Endodermal cell (in vitro differentiated cells): ENCODE data around the gene RPTOR. TPM values are rescaled to one million over a fixed set of nuclear protein-coding genes. Genes with fewer than 3 reads are reported as not detected.

ENCODE experiments used
- DNase-seq: peaks from one replicate; pipeline ENCODE4 v3.0.0-alpha.2; 2017
- H3K27ac ChIP-seq: 2 replicates; pipeline ENCODE4 v1.5.1; 2013; ENCODE audit warnings: mild to moderate bottlenecking, low read depth, low read length, moderate library complexity
- H3K27me3 ChIP-seq: 2 replicates; pipeline ENCODE4 v1.6.1; 2013; ENCODE audit warnings: mild to moderate bottlenecking, low read length, moderate library complexity; ENCODE audit not compliant: insufficient read depth, control insufficient read depth, poor library complexity, severe bottlenecking
- H3K36me3 ChIP-seq: 2 replicates; pipeline ENCODE4 v1.7.0; 2013; ENCODE audit warnings: mild to moderate bottlenecking, low read length, moderate library complexity; ENCODE audit not compliant: control insufficient read depth, insufficient read depth
- H3K4me1 ChIP-seq: one replicate; pipeline ENCODE4 v1.7.0; 2013; ENCODE audit warnings: low read length; ENCODE audit not compliant: control insufficient read depth, insufficient read depth
- H3K4me3 ChIP-seq: 2 replicates; pipeline ENCODE4 v1.5.1; 2013; ENCODE audit warnings: mild to moderate bottlenecking, low read length, moderate library complexity
- H3K9ac ChIP-seq: 2 replicates; pipeline ENCODE4 v1.6.1; 2013; ENCODE audit warnings: mild to moderate bottlenecking, low read length, moderate library complexity; ENCODE audit not compliant: poor library complexity, severe bottlenecking; ENCODE audit errors: extremely low read depth
- H3K9me3 ChIP-seq: 2 replicates; pipeline ENCODE4 v1.6.1; 2013; ENCODE audit warnings: mild to moderate bottlenecking, low read length, moderate library complexity; ENCODE audit not compliant: control insufficient read depth
- H3K27ac Mint-ChIP-seq: 2 replicates; pipeline ENCODE4 v1.8.0; 2020; ENCODE audit warnings: mixed read lengths
- H3K27me3 Mint-ChIP-seq: 2 replicates; pipeline ENCODE4 v1.8.0; 2021; ENCODE audit warnings: mild to moderate bottlenecking, mixed read lengths; ENCODE audit not compliant: insufficient read depth
- H3K36me3 Mint-ChIP-seq: 2 replicates; pipeline ENCODE4 v1.8.0; 2020; ENCODE audit warnings: low read depth, mixed read lengths
- H3K4me1 Mint-ChIP-seq: 2 replicates; pipeline ENCODE4 v1.8.0; 2020; ENCODE audit warnings: mixed read lengths
- H3K4me3 Mint-ChIP-seq: 2 replicates; pipeline ENCODE4 v1.8.0; 2020; ENCODE audit warnings: mild to moderate bottlenecking, moderate library complexity, mixed read lengths
- H3K9me3 Mint-ChIP-seq: 2 replicates; pipeline ENCODE4 v1.8.0; 2020; ENCODE audit warnings: mild to moderate bottlenecking, mixed read lengths
- WGBS, 2 experiments: methylation state at CpG; one replicate each; pipeline versions ENCODE4 v1.1.5 to v1.1.7; 2013; ENCODE audit warnings: missing lambda C conversion rate in 2 of 2, mixed read lengths in 1 of 2; ENCODE audit not compliant: insufficient coverage in 1 of 2, insufficient read length in 1 of 2; 5-methylcytosine and 5-hydroxymethylcytosine counted together
- total RNA-seq, 2 donors: library from RNA; stranded (reverse); fragmentation: NEBNext Ultra II Directional in 1 of 2; extraction: Animal tissue kit (Norgen Biotek cat#: 25700) in 1 of 2; gene quantifications; 2 replicates in 1 of 2; 3 replicates in 1 of 2; pipeline ENCODE4 v1.2.1, GENCODE V29; 2021
- TF ChIP-seq, protein P1 (sequence below): fragments of 200-600 bp; sonication (generic); conservative IDR thresholded peaks from 2 replicates; pipeline ENCODE4 v1.5.0; 2021; ENCODE audit warnings: antibody characterized with exemption, mild to moderate bottlenecking

RPTOR gene
- total RNA-seq, 2 donors from 2014 or later: 45.1 to 53.4 TPM

DNA sequence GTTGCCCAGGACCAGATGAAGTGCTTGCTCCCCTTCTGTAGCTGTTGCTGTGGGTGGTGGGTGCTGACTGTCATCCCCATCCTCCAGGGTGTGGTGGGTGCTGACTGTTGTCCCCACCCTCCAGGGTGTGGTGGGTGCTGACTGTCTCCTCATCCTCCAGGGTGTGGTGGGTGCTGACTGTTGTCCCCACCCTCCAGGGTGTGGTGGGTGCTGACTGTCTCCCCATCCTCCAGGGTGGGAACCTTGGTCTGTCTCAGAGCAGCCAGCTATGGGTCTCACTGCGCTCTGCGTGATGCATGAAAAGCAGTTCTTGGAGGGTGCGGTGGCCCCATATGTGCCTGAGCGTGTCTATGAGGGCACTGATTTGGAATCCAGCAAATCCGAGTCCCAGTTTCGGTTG is 163.8 kb downstream of the RPTOR start:
- Histone ChIP-seq H3K36me3 (peaks cover 5% of the 10 kb centered on the region), H3K27me3 (no peaks in the 10 kb centered on the region), H3K4me1 (peaks cover 6% of the 10 kb centered on the region), H3K9me3 (no peaks in the 10 kb centered on the region), H3K27ac (no peak overlapping the region), H3K9ac (no peak overlapping the region), H3K4me3 (no peak overlapping the region)
- 93 to 97% methylated on average over 6 of the region's 6 CpGs for WGBS, 2 experiments
- Mint-ChIP-seq H3K27me3 (no peaks in the 10 kb centered on the region), H3K27ac (no peak overlapping the region), H3K9me3 (no peaks in the 10 kb centered on the region), H3K4me3 (no peak overlapping the region), H3K4me1 (peaks cover 25% of the 10 kb centered on the region), H3K36me3 (peaks cover 18% of the 10 kb centered on the region)
- TF ChIP-seq, protein P1, sequence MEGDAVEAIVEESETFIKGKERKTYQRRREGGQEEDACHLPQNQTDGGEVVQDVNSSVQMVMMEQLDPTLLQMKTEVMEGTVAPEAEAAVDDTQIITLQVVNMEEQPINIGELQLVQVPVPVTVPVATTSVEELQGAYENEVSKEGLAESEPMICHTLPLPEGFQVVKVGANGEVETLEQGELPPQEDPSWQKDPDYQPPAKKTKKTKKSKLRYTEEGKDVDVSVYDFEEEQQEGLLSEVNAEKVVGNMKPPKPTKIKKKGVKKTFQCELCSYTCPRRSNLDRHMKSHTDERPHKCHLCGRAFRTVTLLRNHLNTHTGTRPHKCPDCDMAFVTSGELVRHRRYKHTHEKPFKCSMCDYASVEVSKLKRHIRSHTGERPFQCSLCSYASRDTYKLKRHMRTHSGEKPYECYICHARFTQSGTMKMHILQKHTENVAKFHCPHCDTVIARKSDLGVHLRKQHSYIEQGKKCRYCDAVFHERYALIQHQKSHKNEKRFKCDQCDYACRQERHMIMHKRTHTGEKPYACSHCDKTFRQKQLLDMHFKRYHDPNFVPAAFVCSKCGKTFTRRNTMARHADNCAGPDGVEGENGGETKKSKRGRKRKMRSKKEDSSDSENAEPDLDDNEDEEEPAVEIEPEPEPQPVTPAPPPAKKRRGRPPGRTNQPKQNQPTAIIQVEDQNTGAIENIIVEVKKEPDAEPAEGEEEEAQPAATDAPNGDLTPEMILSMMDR: no peak
- DNase-seq: no peak

DNA sequence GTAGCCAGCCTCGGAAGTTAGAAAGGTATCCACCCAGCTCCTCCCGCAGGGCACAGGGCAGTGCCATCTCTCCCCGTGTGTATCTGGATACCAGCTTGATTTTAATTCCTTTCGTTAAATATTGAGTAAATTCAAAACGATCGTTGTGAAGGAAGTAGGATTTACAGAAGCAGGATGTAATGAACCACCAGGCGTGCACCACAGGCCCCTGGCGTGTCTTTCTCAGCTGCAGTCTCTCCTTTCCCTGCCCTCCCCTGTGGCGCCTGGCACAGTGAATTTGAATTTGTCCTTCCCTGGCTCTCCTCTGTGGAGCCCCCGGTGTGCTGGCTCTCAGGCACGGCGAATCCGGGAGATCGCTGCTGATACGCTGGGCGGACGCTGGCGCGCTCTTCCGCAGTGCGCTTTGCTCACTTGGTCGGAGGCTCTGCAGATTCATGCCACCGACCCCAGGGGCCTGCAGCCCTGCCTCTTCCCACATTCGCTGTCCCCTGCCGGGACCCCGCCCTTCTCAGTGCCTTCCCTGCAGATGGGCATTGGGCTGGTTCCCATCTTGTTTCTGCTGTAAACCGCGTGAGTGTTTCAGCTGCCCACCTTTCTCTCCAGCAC is 164.6 kb downstream of the RPTOR start:
- Histone ChIP-seq H3K4me1 (peaks cover 6% of the 10 kb centered on the region), H3K9ac (no peak overlapping the region), H3K4me3 (no peak overlapping the region), H3K9me3 (no peaks in the 10 kb centered on the region), H3K27ac (no peak overlapping the region), H3K27me3 (no peaks in the 10 kb centered on the region), H3K36me3 (peaks cover 5% of the 10 kb centered on the region)
- WGBS, 2 experiments: 94% methylated on average over 22 to 28 of the region's 28 CpGs
- Mint-ChIP-seq H3K27ac (no peak overlapping the region), H3K4me1 (peaks cover 24% of the 10 kb centered on the region), H3K27me3 (no peaks in the 10 kb centered on the region), H3K4me3 (no peak overlapping the region), H3K36me3 (peaks cover 20% of the 10 kb centered on the region), H3K9me3 (no peaks in the 10 kb centered on the region)
- TF ChIP-seq, protein P1: no peak
- no peak for DNase-seq

DNA sequence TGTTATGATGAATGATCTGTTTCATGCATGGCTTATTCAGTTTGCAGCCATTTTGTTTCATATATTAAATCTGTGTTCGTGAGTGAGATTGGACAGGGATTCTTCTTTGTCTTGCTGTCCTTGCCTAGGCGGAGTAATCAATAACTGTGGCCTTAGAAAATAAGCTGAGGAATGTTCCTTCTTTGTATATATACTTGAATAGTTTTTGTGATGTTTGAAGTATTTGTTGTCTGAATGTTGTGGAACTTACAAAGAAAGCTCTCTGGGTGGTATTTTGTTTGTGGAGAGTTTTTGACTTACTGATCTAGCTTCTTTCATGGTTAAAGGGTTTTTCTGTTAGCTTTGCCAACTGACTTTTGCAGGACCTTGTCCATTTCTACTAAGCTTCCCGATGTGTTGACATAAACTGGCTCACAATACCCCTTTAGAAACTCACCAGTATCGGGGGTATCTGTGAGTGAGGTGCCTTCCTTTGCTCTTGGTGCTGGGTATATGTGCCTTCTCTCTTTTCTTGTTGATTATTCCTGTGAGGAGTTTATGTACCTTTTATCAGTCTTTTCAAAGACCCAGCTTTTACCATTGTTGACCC is 166.2 kb downstream of the RPTOR start:
- H3K27ac Mint-ChIP-seq: no peak overlapping the region
- H3K4me3 ChIP-seq: no peak overlapping the region

More for the DNA sequence above, 166.2 kb downstream of the RPTOR start:
- 63 to 89% methylated on average over 3 to 4 of the region's 4 CpGs for WGBS, 2 experiments
- Histone ChIP-seq H3K9me3 (peaks cover 5% of the 10 kb centered on the region), H3K27ac (peak overlapping the region; percentile 58), H3K27me3 (no peaks in the 10 kb centered on the region), H3K9ac (no peak overlapping the region), H3K4me1 (peaks cover 6% of the 10 kb centered on the region), H3K36me3 (peaks cover 5% of the 10 kb centered on the region)
- Mint-ChIP-seq H3K4me1 (peaks cover 23% of the 10 kb centered on the region), H3K27me3 (no peaks in the 10 kb centered on the region), H3K9me3 (peaks cover 3% of the 10 kb centered on the region), H3K36me3 (peaks cover 22% of the 10 kb centered on the region), H3K4me3 (no peak overlapping the region)
- no peak for DNase-seq
- TF ChIP-seq, protein P1: no peak
